ENCODE results near the gene PTGES.

DNA sequence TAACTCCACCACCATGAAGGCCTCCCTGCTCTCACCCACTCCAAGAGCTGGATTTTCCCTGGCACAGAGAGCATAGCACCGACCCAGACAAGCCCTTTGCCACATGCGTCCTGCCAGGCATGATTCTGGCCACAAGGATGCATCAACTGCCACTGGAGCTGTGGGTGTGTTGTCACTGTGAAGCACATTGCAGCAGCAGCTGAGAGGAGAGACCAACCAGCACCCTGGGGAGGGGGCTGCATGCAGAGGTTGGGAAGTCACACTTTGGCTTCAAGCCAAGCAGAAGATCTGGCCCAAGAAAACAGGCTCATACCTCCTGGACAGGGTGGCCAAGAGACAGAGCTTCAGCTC is 22.6 kb upstream of the PTGES start:
- TF ChIP-seq, protein P1, sequence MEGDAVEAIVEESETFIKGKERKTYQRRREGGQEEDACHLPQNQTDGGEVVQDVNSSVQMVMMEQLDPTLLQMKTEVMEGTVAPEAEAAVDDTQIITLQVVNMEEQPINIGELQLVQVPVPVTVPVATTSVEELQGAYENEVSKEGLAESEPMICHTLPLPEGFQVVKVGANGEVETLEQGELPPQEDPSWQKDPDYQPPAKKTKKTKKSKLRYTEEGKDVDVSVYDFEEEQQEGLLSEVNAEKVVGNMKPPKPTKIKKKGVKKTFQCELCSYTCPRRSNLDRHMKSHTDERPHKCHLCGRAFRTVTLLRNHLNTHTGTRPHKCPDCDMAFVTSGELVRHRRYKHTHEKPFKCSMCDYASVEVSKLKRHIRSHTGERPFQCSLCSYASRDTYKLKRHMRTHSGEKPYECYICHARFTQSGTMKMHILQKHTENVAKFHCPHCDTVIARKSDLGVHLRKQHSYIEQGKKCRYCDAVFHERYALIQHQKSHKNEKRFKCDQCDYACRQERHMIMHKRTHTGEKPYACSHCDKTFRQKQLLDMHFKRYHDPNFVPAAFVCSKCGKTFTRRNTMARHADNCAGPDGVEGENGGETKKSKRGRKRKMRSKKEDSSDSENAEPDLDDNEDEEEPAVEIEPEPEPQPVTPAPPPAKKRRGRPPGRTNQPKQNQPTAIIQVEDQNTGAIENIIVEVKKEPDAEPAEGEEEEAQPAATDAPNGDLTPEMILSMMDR (IDR thresholded peaks at IDR 0.05; ENCODE audit: insufficient read depth, low read depth, low read length): no peak
- no peak for TF ChIP-seq EZH2 (IDR thresholded peaks at IDR 0.05; ENCODE audit: insufficient read depth, low read length)
